Fibroblast of skin of right quadriceps (primary cell): Measurements from ENCODE around the gene KLHL3.

ENCODE experiments used
- DNase-seq: peaks from one replicate; pipeline ENCODE4 v3.0.0-alpha.2; 2013

KLHL3 gene

DNA sequence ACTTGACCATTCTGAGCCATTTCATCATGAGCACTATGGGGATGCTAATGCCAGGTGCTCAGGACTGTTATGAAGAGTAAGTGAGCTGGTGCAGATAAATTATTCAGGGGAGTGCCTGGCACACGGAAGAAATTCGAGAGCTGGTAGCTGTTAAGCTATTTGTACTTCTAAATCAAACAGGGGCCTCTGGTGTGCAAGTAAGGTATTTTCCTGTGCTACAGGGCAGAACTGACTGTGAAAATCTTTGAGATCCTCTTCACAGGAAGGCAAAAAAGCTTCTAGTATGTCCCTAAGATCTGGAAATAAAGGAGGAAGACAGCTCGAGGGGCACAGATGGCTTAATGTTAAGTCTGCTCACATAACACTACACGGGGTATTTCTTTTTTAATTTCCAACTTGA lies 130.5 kb downstream of the KLHL3 start:
- peak; percentile 25 for DNase-seq

DNA sequence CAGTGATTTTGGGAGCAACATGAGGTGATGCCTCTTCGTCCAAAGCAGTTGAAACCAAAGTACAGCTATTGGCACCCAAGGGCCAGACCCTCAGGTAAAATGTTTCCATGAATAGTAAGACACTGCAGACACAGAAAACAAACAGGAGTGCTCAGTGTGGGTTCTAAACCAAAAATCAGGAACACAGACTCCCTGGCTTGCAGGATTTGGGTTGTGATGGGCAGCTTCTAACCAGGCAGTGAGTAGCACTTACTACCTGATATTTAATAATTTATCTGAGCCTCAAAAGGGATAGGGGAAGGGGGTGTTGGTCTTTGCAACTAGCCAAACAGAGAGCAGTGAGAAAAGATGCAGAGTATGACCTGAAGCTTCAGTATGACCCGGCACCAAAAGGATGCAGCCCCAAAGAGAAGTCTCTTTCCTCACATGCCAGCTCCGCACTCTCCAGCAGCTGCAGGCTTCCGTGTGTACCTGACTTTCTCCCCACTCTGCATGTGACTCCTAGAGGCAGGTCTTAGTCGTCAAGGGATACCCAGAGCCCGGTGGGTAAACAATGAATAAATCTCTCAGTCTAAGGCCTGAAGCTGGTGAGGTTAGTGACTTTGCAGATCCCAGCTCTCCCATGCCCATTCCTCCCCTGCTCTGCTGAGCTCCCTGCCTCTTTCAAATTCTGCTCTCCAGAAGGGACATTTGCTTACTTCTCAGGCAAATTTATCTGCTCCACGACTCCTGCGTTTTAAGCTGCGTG lies 131.4 kb downstream of the KLHL3 start:
- DNase-seq, result no peak

DNA sequence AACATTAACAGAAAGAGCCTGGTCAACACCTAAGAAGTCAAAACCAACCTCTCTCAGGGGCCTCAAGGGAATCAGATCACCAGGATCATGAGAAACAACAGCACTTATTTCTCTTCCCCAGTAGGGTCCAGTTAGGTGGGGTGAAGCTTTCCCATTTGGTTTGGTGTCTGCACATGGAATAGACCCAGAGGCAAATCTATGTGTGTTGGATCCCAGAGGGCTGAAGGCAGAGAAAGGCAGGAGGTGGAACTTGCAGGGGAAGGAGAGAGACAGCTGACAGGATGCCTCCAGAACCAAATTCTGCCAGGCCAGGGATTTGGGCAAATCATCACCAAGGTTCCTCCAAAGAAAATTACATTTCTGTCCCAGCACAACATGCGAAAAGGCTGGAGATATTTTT lies 132.0 kb downstream of the KLHL3 start:
- no peak for DNase-seq

DNA sequence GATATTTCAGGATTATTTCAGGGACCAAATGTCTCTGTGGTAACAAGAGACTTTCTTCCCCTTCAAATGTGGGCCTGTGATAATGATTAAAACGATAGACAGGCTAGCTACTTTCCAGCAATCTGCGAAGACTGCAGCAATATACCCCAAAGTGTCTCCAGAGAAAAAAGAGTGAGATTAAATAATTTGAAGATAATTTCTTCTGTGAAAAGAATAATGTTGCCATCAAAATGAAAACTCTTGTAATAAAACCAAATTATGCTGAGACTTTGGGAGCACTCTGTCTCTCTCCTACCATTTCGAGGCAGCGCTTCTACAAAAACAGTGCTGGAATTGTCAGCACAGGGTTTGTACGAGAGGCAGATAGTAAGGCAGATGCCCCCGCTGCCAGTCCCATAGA lies 132.5 kb downstream of the KLHL3 start:
- no peak for DNase-seq

DNA sequence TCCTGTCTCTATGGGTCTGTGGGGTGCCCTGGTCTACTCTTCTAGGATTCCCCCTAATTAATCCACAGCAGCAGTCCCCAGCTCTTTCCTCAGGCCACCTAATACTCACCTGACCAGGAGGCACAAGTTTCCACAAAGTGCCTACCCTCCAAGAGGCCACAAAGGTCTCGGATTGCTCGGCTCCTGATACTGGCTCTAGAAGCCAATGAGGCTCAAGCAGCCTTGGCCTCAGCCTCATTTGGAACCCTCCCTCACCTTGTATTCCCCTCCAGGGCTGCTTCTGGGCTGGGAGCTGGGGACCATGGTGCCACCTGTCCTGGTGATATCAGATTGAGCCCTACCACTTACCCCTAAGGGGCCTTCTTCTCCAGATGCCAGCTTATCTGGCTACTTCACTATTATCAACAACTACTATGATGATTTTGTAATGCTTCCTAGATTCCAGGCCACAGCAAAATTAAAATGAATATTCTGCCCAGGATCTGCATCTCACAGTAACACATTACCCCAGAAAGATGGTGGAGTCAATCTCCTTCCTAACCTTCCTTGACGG lies 133.1 kb downstream of the KLHL3 start:
- no peak for DNase-seq

DNA sequence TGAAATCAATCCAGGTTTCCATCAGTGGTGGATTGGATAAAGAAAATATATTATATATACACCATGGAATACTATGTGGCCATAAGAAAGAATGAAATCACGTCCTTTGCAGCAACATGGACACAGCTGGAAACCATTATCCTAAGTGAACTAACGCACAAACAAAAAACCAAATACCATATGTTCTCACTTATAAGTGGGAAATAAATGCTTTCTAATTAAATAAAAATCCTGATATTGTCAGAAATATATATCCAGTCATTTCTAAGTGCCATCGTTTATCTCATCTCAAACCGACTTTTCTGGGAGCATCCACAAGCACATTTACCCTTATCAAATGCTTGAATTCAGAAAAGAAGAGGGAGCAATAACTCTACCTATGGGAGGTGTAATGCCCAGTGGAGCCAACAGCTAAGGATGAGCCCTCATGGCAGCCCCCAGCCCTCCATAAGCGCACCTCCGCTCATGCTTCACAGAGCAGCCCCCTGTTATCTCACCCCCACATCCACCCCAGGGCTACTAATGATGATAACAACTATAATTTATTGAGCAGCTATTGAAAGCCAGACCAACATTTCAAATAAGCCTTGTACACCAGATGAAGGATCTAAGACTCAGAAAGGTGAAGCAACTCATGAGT lies 135.0 kb downstream of the KLHL3 start:
- DNase-seq, result peak; percentile 44

DNA sequence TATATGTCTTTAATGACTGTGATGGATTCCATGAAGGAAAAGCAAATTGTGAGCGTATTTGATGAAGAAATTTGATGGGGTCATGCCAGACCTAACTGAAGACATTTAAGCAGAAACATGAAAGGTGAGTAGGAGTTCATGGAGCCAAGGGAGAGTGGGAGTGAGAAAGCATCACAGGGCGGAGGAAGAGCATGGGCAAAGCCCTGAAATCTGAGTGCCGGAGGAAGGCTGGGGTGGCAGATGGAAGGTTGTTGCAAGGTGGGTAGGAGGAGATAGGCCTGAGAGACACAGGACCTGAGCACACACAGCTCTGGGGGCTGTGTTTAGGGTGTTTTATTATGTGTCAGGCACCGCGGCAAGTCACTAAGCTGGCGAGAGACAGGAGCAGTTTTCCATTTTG lies 136.4 kb downstream of the KLHL3 start:
- DNase-seq, result no peak

DNA sequence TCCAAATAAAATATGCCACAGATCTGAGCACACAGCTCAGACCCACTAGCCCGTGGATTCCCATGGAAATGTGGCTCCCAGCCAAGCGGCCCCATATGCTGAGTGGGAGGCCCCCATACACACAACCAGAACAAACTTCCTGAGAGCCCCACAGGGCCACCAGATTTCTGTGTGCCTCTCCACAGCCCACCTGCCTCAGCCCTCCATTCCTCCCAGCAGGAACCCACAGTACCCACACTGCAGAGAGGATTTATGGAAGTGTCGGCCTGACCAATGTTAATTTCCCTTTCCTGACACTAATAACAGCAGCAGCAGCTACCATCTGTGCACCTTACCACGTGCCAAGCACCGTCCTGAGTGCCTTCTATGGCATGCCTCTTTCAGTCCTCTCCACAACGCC lies 137.5 kb downstream of the KLHL3 start:
- DNase-seq, result no peak

DNA sequence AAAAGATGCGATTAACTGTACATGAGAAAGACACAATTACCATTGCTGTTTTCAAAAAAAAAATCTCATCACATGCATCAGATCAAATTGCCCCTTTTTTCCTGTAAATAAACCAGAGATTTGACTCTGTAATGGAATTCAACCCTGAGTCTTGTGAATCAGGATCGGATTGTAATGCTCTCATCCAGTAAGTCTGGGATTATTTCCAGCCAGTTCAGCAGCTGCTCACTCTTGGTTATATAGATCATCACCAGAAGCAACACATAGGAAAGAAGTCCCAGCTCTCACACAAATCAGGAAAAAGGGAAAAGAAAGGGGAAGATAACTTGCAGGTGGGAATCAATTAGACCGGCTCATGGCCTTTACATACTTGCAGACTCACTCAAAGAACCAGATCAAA lies 138.9 kb downstream of the KLHL3 start:
- no peak for DNase-seq

DNA sequence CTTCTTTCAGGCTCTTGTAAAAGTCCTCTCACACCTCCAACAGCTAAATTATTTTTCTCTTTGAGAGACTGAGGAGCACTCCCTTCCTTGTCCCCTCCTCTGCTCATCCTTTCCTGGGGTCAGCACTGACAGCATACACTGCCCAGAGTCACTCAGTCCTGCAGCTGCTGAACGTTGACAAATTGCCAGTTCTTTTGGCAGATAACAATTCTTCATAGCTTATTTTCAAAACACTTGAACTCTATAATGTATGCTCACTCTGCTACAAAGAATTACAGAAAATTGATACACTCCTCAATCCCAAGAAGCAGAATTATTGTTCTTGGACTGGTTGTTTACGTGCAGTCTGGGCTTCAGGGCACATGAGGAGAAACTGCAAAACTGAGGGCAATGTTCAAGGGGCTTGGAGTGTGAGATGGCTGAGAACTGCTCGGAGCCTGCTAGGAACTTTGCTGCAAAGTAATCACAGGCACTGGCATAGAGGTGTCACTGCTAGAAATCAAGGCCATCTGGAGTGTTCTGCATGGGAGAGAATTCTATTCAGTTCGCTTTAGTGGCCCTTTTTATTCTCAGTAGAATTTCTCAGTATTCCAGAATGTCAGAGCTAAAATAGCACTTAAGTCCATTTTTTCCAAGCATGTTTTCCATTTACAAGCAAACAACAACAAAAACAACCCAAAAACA lies 140.4 kb downstream of the KLHL3 start:
- no peak for DNase-seq

DNA sequence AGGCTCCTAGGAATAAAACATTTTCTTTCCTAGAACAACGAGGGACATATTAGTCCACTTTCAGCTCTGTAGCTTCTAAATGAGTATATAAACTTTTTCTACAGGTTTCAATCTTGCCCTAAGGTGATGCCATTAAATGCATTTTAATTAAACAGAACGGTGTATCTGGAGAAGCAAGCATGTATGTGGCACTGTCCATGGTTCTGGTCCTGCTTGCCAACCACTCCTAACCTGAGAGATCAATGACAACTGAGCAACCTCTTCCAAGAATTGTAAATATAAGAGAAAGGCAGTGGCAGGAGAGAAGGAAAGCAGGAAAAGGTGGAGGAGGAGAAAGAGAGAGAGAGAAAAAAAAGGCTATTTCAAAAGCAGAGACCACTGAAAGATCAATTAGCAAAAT lies 141.2 kb downstream of the KLHL3 start:
- DNase-seq, result no peak

DNA sequence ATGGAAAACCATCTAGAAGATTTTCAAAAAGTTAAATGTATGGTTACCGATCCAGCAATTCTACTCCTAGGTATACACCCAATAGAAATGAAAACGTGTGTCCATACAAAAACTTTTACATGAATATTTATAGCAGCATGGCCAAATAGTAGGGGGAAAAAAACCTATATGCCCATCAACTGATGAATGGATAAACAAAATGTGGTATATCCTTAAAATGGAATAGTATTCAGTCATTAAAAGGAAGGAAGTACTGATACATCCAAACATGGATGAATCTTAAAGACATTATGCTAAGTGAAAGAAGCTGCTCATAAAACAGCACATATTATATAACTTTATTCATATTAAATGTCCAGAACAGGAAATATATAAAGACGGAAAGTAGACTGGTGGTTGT lies 143.6 kb downstream of the KLHL3 start:
- no peak for DNase-seq

DNA sequence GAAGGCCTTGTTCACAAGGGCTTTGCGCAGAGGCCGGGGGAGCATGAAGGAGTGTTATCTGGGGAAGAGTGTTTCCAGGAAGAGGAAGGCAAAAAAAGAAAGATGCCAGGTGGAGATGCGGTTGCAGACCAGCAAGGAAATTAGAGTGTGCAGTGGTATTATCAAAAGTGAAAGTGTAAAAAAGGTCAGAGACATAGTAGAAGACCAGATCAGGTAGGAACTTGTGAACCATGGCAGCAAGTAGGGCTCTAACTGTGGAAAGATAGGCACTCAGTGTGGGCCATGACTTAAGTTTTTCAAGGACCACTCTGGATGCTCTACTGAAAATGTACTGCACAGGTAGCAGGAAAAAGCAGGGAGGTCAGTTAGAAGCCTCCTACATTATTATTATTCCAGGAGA lies 146.7 kb downstream of the KLHL3 start:
- DNase-seq, result no peak

DNA sequence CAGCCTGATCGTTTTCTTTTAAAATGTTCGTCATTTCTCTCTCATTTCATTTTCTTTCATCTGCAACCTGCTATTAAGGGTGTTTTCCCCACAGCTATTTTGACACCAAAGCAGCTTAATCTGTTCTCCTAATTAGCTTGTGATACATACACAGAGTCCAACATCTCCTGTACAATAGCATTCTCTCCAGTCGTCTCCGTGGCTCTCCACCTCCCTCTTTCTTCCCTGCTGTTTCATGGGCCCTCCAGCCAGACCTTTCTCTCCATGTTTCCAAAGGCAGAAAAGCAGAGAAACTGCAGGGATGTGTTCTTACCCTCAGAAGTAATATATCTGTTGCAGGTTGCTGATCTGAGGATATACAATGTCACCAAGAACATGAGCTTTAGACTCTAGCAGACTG lies 148.0 kb downstream of the KLHL3 start:
- DNase-seq, result no peak

DNA sequence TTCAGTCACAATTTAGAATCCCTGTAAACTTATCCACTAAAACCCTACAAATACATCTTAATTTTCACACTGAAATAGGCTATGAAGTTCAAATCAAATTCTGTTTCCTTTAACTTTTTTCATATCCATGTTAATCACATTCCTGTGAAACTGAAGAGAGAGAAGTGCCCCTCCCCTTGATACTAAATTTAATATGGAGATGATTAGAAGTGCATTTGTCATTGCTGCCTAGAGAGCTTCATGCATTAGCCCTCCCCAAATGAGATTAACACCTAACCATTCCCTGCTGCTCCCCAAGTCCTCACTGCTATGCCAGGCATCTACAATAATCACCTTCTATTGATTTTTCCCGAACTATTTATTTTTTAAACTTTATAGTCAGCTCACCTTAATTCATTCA lies 151.6 kb downstream of the KLHL3 start:
- no peak for DNase-seq

DNA sequence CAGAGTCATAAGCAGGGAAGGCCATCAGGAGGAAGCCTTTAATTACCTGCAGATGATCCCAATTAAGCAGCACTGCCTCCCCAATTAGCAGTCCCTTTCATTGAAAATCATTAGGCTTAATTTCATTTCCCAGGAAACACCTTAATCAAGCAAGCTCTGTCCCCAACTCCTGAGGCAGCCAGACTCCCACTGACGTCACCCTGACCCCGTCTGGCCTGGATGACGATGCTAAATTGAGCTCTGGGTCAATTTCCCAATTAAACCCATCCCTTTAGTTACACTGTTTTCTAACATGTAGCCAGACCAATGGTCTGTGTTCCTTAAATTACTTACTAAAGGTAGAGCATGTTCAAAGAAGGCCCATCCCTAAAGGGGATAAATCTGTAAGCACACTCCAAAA lies 152.8 kb downstream of the KLHL3 start:
- no peak for DNase-seq

DNA sequence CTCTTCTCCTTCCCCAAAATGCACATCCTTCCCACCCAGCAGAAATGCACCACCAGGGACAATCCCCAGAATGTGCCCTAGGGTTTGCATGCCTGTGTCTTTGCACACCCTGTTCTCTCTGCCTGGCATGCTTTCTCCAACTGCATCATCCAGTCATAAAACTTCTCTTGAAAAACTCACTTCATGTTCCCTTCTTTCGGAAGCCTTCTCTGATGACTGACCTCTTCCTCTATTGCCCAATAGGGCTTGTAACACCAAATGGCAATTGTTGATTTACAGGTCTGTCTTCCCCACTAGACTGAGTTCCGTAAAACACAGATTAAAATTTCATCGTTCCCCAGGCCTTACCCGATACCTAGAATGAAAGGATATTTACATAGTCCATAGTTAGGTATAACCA lies 153.7 kb downstream of the KLHL3 start:
- no peak for DNase-seq

DNA sequence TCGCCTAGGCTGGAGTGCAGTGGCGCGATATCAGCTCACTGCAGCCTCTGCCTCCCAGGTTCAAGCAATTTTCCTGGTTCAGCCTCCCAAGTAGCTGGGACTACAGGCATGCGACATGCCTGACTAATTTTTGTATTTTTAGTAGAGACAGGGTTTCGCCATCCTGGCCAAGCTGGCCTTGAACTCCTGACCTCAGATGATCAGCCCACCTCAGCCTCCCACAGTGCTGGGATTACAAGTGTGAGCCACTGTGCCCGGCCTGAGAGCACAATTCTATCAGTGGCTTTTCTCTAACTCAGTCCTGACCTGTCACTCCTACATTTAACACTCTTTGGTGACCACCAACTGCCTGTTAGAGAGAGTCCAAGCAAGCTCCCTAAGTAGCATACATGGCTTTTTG lies 154.1 kb downstream of the KLHL3 start:
- DNase-seq, result no peak

DNA sequence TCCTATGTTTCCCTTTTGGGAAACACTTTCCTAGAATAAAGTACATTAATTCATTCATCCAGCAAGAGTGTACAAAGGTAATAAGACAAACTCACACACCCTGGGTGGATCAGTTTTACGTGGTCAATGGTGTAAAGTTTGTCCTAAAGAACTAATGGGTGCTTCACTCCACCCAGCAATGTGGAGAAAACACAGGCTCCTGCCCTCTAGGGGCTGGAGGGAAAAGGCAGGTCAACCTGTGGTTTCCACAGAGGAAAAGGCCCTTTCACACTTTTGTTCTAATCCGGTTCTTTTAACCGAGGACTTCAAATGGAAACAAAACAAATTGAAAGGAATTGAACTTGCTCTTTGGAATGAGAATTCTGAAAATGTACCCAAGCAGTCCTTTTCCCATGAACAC lies 155.9 kb downstream of the KLHL3 start:
- DNase-seq, result no peak

DNA sequence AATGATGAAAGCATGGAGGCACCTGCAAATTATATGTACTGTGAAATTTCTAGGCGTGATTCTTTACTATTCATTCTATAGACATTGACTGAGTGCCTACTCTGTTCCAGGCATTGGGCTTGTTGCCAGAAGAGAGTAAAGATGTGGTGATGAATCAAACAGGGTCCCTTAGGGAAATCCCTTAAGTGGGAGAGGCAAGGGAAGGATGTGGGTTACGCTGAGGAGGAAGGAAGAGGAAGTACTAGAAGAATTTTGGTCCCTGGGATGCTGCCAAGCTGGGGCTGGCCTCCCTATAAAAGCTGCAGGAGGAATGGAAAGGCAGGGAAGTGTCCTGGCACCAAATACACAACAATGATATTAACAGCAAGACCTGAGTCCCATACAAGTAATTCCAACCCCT lies 160.0 kb downstream of the KLHL3 start:
- DNase-seq, result peak; percentile 89

DNA sequence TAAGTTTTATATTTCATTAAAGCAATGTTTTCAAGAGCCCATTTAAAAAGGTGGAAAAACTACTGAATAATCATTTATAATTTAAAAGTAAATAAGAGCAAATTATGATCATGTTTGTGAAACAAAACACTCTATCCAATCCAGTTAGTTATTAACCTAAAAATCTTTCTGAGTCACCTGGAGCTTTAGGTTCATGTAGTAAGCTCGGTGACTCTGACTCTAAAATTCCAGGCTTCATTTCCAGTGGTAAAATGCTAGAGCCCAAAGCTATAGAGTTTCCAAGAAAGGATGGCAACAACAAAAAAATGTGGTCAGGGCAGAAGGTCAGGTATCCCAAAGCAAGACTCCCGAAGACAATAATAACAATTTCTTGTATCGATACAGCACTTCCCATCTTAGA lies 160.7 kb downstream of the KLHL3 start:
- no peak for DNase-seq

DNA sequence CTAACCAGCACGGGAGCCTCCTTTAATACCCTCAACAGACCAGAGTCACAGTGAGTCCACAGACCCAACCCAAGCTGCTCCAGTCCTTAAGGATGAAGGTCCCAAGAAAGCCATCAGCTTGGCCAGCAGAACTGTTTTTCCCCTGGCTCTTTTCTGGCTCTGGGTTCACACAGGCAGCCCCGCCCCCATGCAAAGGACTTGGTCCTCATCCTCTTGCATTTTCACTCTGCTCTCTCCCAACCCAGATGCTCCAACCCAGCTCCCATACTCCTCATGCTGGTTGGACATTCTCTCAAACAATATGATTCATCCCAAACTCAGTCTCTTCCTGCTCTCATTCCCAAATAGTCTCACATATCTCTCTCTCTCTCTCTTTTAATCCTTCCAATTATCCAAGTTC lies 162.5 kb downstream of the KLHL3 start:
- DNase-seq, result no peak

DNA sequence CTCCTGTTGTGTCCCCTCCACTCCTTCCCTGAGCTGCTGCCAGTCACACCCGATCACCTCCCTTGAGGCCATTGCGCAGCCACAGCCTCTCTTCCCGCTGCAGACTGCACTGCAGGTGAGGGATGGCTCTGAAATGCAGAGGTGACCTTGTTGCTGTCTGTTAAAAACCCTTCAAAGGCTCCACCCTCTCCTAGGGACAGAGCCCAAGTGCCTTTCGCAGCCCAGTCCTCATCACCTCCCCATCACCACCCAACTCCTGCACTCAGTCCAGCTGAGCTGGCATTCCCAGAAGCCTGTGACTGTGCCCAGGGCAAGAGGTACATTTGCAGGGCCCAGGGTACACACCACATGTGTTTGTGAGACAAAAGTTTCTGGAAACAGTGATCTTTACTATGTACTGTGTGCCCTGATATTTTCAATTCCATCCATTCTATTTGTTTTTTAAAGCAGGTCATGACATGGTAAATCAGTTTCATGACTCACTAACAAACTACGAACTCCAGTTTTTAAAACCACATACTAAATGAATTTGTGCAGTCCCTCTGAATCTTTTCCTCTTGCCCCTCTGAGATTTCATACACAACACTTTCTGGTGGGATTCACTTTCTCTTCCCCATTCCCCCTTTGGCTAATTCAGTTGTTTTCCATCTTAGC lies 163.7 kb downstream of the KLHL3 start:
- peak; percentile 29 for DNase-seq

DNA sequence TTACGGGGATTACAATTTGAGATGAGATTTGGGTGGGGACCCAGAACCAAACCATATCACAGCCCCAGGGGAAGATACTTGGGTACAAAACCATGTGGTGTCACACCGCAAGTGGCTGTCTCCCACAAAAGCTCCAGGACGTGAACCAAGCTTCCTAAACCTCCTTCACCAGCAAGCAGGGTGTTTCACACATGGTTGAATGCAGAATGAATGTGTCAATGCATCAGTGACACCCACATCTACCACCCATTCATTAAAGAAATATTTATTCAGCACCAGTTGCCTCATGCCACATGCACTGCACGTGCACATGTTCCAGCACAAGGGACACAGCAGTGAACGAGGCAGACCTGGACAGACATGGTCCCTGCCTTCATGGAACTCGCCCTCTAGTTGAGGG lies 165.8 kb downstream of the KLHL3 start:
- DNase-seq, result no peak
